ENCODE results near the gene KNCN.

The KNCN gene

DNA sequence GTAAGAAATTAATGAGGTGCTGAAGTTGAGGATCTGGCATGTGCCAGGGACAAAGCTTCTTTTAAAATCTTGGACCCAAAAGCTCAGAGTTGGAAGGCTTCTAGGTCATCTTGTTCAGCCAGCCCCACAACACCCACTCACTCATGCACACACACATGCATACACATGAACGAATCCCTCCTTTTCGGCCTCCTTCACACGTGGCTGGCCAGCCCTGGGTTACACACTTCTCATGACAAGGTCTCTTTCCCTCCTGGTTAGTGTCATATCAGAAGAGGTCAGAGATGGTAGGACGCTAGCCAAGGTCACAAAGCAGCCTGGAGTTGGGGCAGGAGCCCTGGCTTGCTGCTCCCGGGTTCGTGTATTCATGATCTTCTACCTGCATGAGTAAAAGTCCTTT, 54.9 kb downstream of the KNCN start:
- Histone ChIP-seq H3K9me2 (replicated peaks; ENCODE audit: control insufficient read depth, low read length) (no peaks in the 10 kb centered on the region), H3K36me3 (ENCODE audit: control insufficient read depth, low read length) (no peaks in the 10 kb centered on the region), H3K4me3 (ENCODE audit: low read length) (no peak overlapping the region), H3K27me3 (ENCODE audit: control insufficient read depth, low read length) (peaks cover 36% of the 10 kb centered on the region), H3F3A (ENCODE audit: control insufficient read depth, insufficient read depth) (no peaks in the 10 kb centered on the region), H3K4me1 (ENCODE audit: control insufficient read depth, low read length) (no peaks in the 10 kb centered on the region), H3K79me2 (ENCODE audit: control insufficient read depth, low read length) (no peaks in the 10 kb centered on the region), H4K20me1 (ENCODE audit: control insufficient read depth, insufficient read depth, low read depth, low read length) (no peaks in the 10 kb centered on the region), H3K4me2 (ENCODE audit: low read length) (no peak overlapping the region), H3K9me3 (ENCODE audit: control insufficient read depth, insufficient read depth, low read length) (no peaks in the 10 kb centered on the region), H3K27ac (ENCODE audit: low read depth, low read length) (no peak overlapping the region)
- TF ChIP-seq EZH2phosphoT487 (IDR thresholded peaks at IDR 0.05; ENCODE audit: borderline replicate concordance, low read length) = no peak

DNA sequence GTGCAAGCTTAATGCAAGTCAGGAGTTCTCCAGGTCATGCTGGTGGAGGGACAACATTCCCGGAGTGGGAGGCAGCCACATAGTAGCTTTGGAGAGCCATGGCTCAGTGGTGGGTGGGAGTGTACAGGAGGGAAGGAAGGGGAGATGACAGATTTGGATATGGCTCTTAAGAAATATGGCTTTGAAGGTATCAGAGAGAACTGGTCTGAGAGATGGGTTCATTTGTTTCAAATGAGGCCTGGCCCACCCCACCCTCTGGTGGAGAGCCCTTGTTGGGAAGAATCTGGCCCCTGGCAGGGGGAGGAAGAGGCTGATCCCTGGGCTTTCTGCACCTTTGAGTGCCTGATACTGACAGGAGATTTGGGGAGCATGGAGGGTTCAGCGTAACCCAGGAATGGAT, 55.7 kb downstream of the KNCN start:
- H3F3A ChIP-seq (ENCODE audit: control insufficient read depth, insufficient read depth) = no peaks in the 10 kb centered on the region
- no peaks in the 10 kb centered on the region for H4K20me1 ChIP-seq (ENCODE audit: control insufficient read depth, insufficient read depth, low read depth, low read length)
- H3K79me2 ChIP-seq (ENCODE audit: control insufficient read depth, low read length) = no peaks in the 10 kb centered on the region
- H3K4me1 ChIP-seq (ENCODE audit: control insufficient read depth, low read length) = no peaks in the 10 kb centered on the region
- no peaks in the 10 kb centered on the region for H3K36me3 ChIP-seq (ENCODE audit: control insufficient read depth, low read length)
- H3K27me3 ChIP-seq (ENCODE audit: control insufficient read depth, low read length) = peaks cover 43% of the 10 kb centered on the region
- H3K27ac ChIP-seq (ENCODE audit: low read depth, low read length) = no peak overlapping the region
- no peak overlapping the region for H3K4me2 ChIP-seq (ENCODE audit: low read length)
- H3K9me2 ChIP-seq (replicated peaks; ENCODE audit: control insufficient read depth, low read length) = no peaks in the 10 kb centered on the region
- no peak overlapping the region for H3K4me3 ChIP-seq (ENCODE audit: low read length)
- no peaks in the 10 kb centered on the region for H3K9me3 ChIP-seq (ENCODE audit: control insufficient read depth, insufficient read depth, low read length)
- TF ChIP-seq EZH2phosphoT487 (IDR thresholded peaks at IDR 0.05; ENCODE audit: borderline replicate concordance, low read length) = no peak
- TF ChIP-seq, protein P1, sequence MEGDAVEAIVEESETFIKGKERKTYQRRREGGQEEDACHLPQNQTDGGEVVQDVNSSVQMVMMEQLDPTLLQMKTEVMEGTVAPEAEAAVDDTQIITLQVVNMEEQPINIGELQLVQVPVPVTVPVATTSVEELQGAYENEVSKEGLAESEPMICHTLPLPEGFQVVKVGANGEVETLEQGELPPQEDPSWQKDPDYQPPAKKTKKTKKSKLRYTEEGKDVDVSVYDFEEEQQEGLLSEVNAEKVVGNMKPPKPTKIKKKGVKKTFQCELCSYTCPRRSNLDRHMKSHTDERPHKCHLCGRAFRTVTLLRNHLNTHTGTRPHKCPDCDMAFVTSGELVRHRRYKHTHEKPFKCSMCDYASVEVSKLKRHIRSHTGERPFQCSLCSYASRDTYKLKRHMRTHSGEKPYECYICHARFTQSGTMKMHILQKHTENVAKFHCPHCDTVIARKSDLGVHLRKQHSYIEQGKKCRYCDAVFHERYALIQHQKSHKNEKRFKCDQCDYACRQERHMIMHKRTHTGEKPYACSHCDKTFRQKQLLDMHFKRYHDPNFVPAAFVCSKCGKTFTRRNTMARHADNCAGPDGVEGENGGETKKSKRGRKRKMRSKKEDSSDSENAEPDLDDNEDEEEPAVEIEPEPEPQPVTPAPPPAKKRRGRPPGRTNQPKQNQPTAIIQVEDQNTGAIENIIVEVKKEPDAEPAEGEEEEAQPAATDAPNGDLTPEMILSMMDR (IDR thresholded peaks at IDR 0.05; ENCODE audit: low read depth, low read length, poor library complexity, severe bottlenecking) = no peak
